Vagina (tissue), 2 donors: ENCODE results near the gene ABCG2.

Experiments
- CTCF ChIP-seq, 3 experiments: fragments of 450-650 bp in 2 of 3; fragments of 200-600 bp in 1 of 3; sonication (generic) in 1 of 3; IDR thresholded peaks; one replicate each; pipeline ENCODE4 v1.5.1; 2017 to 2019; ENCODE audit warnings: antibody characterized with exemption in 3 of 3, mild to moderate bottlenecking in 2 of 3, moderate library complexity in 2 of 3
- POLR2A ChIP-seq, 2 donors: fragments of 450-650 bp; IDR thresholded peaks; one replicate each; pipeline ENCODE4 v1.6.1; 2017; ENCODE audit warnings: antibody characterized with exemption in 2 of 2, mild to moderate bottlenecking in 2 of 2, moderate library complexity in 2 of 2

GRCh38 chr4:88200186-88200585, 41.7 kb upstream of the ABCG2 start:
- TF ChIP-seq CTCF (IDR thresholded peaks at IDR 0.05) = no peak
- no peak for TF ChIP-seq POLR2A (IDR thresholded peaks at IDR 0.05)
